HFF-Myc (cell line): Measurements from ENCODE around the gene FRY.

Experiments used
- DNase-seq: peaks from one replicate; pipeline ENCODE4 v3.0.0-alpha.2; 2011; ENCODE audit warnings: low read depth; ENCODE audit errors: extremely low read depth
- H3K4me3 ChIP-seq: replicated peaks from 2 replicates; pipeline ENCODE4 v1.5.1; 2011; ENCODE audit warnings: low read depth, mild to moderate bottlenecking, control low read depth, low read length
- TF ChIP-seq, protein P1 (sequence below): IDR thresholded peaks from 2 replicates; pipeline ENCODE4 v1.5.1; 2012; ENCODE audit warnings: mild to moderate bottlenecking, low read depth, low read length, control low read depth; ENCODE audit errors: missing control alignments

The FRY gene

DNA sequence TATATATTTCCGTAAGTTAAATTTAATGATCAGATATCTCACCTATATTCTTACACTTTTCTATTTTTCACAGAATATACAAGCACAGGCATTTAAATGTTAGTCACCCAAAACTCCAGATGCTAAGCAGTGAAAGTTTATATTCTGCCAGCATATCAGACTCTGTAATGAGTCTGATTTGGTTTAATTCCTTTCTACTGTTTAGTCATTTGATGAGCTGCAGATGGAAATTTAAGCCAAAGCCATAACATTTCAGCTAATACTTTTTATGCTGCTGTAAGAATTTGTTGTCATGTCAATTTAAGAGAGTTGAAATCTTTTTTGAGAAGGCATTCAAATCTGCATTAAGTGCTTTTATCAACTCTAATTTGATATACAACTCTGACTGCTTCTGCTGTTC is 8.0 kb downstream of the FRY start:
- no peak for DNase-seq
- TF ChIP-seq, protein P1, sequence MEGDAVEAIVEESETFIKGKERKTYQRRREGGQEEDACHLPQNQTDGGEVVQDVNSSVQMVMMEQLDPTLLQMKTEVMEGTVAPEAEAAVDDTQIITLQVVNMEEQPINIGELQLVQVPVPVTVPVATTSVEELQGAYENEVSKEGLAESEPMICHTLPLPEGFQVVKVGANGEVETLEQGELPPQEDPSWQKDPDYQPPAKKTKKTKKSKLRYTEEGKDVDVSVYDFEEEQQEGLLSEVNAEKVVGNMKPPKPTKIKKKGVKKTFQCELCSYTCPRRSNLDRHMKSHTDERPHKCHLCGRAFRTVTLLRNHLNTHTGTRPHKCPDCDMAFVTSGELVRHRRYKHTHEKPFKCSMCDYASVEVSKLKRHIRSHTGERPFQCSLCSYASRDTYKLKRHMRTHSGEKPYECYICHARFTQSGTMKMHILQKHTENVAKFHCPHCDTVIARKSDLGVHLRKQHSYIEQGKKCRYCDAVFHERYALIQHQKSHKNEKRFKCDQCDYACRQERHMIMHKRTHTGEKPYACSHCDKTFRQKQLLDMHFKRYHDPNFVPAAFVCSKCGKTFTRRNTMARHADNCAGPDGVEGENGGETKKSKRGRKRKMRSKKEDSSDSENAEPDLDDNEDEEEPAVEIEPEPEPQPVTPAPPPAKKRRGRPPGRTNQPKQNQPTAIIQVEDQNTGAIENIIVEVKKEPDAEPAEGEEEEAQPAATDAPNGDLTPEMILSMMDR, result no peak

GRCh38 chr13:32040052-32040642 is 8.6 kb downstream of the FRY start:
- TF ChIP-seq, protein P1, result no peak
- no peak for DNase-seq
- H3K4me3 ChIP-seq, result no peak overlapping the region

More for the DNA sequence above, 8.0 kb downstream of the FRY start:
- no peak overlapping the region for H3K4me3 ChIP-seq

GRCh38 chr13:32040689-32041088 is 9.1 kb downstream of the FRY start:
- no peak overlapping the region for H3K4me3 ChIP-seq

DNA sequence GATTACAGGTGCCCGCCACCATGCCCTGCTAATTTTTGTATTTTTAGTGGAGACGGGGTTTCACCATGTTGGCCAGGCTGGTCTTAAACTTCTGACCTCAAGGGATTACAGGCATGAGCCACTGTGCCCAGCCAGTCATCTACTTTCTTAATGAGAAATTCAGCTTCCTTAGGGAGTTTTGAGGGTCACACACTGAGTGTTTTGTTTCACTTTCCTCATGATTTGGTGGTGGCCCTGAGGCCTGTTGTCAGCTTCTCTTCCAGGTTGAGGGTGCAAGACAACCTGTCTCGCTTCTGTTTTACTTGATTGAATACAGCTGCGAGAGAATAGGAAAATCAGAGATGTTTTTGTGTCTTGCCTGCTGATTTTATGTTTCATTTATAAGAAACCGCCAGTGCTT is 9.9 kb downstream of the FRY start:
- TF ChIP-seq, protein P1, result no peak
- H3K4me3 ChIP-seq, result no peak overlapping the region
- no peak for DNase-seq

More at GRCh38 chr13:32040689-32041088, 9.1 kb downstream of the FRY start:
- TF ChIP-seq, protein P1, result no peak
- no peak for DNase-seq

GRCh38 chr13:32042551-32042950 is 11.0 kb downstream of the FRY start:
- no peak overlapping the region for H3K4me3 ChIP-seq
- no peak for DNase-seq
- TF ChIP-seq, protein P1, result no peak

- TF ChIP-seq, protein P1, result no peak
- H3K4me3 ChIP-seq, result no peak overlapping the region
- DNase-seq, result no peak
Measured at GRCh38 chr13:32044446-32044845, 12.9 kb downstream of the FRY start.

GRCh38 chr13:32045537-32045936 is 14.0 kb downstream of the FRY start:
- H3K4me3 ChIP-seq, result no peak overlapping the region
- TF ChIP-seq, protein P1, result no peak
- DNase-seq, result no peak
